ENCODE data around the gene CACFD1. TPM values are rescaled to one million over a fixed set of nuclear protein-coding genes. Genes with fewer than 3 reads are reported as not detected.

CACFD1 gene
- total and polyA plus RNA-seq, 2 of the 13 experiments (the other 11 are each of a cell fraction or from before 2014, with no cell fraction given), result 13.8 to 14.6 TPM

DNA sequence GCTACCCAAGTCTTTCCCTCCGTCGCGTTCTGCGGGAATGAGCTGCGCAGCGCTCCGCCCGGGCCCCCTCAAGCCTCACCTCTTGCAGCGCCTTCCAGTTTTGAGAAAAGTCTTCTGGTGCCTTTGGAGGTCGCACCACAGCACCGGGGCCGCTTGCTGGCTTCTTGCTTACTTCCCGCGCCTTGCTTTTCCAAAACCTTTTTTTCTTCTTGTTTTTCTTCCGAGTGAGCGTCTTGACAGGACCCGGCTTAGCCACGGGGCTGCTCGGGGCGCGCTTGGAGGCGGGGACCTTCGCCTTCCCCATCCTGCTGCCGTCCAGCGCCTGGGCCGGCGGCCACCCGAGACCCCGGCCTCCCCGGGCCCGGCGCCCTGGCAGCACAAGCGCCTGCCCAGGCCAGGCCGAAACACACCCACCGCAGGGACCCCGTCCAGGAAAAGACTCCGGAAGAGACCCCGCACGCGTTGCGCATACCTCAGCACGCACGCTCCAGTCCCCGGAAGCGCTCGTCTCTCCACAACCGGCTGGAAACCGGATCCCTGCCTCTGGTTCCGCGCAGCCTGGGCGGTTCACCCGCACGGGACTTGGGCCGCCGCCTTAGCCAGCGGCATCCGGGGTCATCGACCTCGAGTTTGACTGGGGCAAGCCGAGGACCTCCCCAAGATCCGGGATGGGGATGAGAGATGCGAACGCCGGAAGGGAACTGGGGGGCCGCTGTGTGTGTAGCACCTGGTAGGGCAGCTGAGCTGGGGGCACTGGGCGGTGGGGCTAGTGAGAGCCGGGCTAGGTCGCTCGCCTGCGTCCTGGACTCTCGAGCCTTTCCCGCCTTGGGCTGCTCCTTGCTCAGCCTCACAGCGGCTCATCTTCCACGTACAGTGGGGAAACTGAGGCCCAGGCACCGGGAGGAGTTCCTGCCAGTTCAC lies 42.0 kb upstream of the CACFD1 start, which contains the start of gene REXO4 (continued):
- TF ChIP-seq ZNF496 (CRISPR knock-in tag; IDR thresholded peaks at IDR 0.05; ENCODE audit: insufficient replicate concordance) (no peak), ZIK1 (CRISPR knock-in tag; IDR thresholded peaks at IDR 0.05; ENCODE audit: borderline replicate concordance, low read depth) (no peak), HNRNPUL1 (IDR thresholded peaks at IDR 0.05; ENCODE audit: low read depth, low read length) (peak; percentile 61; the same call in 1 of the 2 replicates), MYNN (CRISPR knock-in tag; IDR thresholded peaks at IDR 0.05; ENCODE audit: low read depth) (no peak), ZBTB7A (CRISPR knock-in tag; IDR thresholded peaks at IDR 0.05) (peak; percentile 72; the same call in 1 of the 2 replicates), AGO1 (IDR thresholded peaks at IDR 0.05; ENCODE audit: low read depth, low read length, poor library complexity, severe bottlenecking) (peak; percentile 77), PITX1 (CRISPR knock-in tag; IDR thresholded peaks at IDR 0.05) (peak; percentile 80), HDAC2 (CRISPR knock-in tag; IDR thresholded peaks at IDR 0.05) (peak; percentile 80), ZNF143 (CRISPR knock-in tag; IDR thresholded peaks at IDR 0.05) (peak; percentile 58), ZNF570 (CRISPR knock-in tag; IDR thresholded peaks at IDR 0.05; ENCODE audit: borderline replicate concordance) (no peak), HES4 (CRISPR knock-in tag; IDR thresholded peaks at IDR 0.05; ENCODE audit: borderline replicate concordance) (no peak), THAP11 (CRISPR knock-in tag; IDR thresholded peaks at IDR 0.05) (peak; percentile 95)
- TF ChIP-seq, protein P1, sequence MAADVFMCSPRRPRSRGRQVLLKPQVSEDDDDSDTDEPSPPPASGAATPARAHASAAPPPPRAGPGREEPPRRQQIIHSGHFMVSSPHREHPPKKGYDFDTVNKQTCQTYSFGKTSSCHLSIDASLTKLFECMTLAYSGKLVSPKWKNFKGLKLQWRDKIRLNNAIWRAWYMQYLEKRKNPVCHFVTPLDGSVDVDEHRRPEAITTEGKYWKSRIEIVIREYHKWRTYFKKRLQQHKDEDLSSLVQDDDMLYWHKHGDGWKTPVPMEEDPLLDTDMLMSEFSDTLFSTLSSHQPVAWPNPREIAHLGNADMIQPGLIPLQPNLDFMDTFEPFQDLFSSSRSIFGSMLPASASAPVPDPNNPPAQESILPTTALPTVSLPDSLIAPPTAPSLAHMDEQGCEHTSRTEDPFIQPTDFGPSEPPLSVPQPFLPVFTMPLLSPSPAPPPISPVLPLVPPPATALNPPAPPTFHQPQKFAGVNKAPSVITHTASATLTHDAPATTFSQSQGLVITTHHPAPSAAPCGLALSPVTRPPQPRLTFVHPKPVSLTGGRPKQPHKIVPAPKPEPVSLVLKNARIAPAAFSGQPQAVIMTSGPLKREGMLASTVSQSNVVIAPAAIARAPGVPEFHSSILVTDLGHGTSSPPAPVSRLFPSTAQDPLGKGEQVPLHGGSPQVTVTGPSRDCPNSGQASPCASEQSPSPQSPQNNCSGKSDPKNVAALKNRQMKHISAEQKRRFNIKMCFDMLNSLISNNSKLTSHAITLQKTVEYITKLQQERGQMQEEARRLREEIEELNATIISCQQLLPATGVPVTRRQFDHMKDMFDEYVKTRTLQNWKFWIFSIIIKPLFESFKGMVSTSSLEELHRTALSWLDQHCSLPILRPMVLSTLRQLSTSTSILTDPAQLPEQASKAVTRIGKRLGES (CRISPR knock-in tag; IDR thresholded peaks at IDR 0.05; ENCODE audit: borderline replicate concordance), result no peak
- TF ChIP-seq, protein P2, sequence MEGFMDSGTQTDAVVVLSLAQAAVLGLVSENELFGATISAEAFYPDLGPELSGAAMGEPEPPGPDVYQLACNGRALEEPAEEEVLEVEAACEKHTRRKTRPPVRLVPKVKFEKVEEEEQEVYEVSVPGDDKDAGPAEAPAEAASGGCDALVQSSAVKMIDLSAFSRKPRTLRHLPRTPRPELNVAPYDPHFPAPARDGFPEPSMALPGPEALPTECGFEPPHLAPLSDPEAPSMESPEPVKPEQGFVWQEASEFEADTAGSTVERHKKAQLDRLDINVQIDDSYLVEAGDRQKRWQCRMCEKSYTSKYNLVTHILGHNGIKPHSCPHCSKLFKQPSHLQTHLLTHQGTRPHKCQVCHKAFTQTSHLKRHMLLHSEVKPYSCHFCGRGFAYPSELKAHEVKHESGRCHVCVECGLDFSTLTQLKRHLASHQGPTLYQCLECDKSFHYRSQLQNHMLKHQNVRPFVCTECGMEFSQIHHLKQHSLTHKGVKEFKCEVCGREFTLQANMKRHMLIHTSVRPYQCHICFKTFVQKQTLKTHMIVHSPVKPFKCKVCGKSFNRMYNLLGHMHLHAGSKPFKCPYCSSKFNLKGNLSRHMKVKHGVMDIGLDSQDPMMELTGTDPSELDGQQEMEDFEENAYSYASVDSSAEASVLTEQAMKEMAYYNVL (CRISPR knock-in tag; IDR thresholded peaks at IDR 0.05; ENCODE audit: borderline replicate concordance), result peak; percentile 77; the same call in 1 of the 2 replicates
- TF ChIP-seq, protein P3, sequence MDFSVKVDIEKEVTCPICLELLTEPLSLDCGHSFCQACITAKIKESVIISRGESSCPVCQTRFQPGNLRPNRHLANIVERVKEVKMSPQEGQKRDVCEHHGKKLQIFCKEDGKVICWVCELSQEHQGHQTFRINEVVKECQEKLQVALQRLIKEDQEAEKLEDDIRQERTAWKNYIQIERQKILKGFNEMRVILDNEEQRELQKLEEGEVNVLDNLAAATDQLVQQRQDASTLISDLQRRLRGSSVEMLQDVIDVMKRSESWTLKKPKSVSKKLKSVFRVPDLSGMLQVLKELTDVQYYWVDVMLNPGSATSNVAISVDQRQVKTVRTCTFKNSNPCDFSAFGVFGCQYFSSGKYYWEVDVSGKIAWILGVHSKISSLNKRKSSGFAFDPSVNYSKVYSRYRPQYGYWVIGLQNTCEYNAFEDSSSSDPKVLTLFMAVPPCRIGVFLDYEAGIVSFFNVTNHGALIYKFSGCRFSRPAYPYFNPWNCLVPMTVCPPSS (IDR thresholded peaks at IDR 0.05), result no peak
- TF ChIP-seq, protein P4, sequence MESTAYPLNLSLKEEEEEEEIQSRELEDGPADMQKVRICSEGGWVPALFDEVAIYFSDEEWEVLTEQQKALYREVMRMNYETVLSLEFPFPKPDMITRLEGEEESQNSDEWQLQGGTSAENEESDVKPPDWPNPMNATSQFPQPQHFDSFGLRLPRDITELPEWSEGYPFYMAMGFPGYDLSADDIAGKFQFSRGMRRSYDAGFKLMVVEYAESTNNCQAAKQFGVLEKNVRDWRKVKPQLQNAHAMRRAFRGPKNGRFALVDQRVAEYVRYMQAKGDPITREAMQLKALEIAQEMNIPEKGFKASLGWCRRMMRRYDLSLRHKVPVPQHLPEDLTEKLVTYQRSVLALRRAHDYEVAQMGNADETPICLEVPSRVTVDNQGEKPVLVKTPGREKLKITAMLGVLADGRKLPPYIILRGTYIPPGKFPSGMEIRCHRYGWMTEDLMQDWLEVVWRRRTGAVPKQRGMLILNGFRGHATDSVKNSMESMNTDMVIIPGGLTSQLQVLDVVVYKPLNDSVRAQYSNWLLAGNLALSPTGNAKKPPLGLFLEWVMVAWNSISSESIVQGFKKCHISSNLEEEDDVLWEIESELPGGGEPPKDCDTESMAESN (CRISPR knock-in tag; conservative IDR thresholded peaks at IDR 0.05), result peak; percentile 78

All from HepG2 (cell line).